Stimulated activated naive B cell treated with anti-CD40 and anti-IgM and Interleukin-4, amounts not matched to agents 10 μg/mL and 1 μg/mL and 100 μg/mL, for 72 hours (primary cell): ENCODE measurements around the gene LHX6.

Source experiments
- ATAC-seq, 2 donors: fragments of 150-1000 bp; cut with Tn5 transposase; replicated peaks; 2 replicates each; pipeline ENCODE4 v1.10.0; 2021; ENCODE audit warnings: moderate library complexity in 1 of 2
- DNase-seq: peaks from one replicate; pipeline ENCODE4 v3.0.0; 2021
- H3K27ac Mint-ChIP-seq: one replicate; pipeline ENCODE4 v1.8.0; 2022; ENCODE audit warnings: mild to moderate bottlenecking, mixed read lengths
- H3K27me3 Mint-ChIP-seq, 2 donors: one replicate each; pipeline ENCODE4 v1.8.0; 2022; ENCODE audit warnings: mixed read lengths in 2 of 2
- H3K36me3 Mint-ChIP-seq, 2 donors: one replicate each; pipeline ENCODE4 v1.8.0; 2022; ENCODE audit warnings: mixed read lengths in 2 of 2, mild to moderate bottlenecking in 1 of 2
- H3K4me1 Mint-ChIP-seq, 2 donors: one replicate each; pipeline ENCODE4 v1.8.0; 2022; ENCODE audit warnings: mixed read lengths in 2 of 2, mild to moderate bottlenecking in 1 of 2
- H3K4me3 Mint-ChIP-seq, 2 donors: one replicate each; pipeline ENCODE4 v1.8.0; 2022; ENCODE audit warnings: mild to moderate bottlenecking in 2 of 2, mixed read lengths in 2 of 2, moderate library complexity in 1 of 2
- H3K9me3 Mint-ChIP-seq, 2 donors: one replicate each; pipeline ENCODE4 v1.8.0; 2022; ENCODE audit warnings: mixed read lengths in 2 of 2, mild to moderate bottlenecking in 1 of 2

LHX6 gene

GRCh38 chr9:122254761-122255160 lies 26.0 kb upstream of the LHX6 start:
- no peak for ATAC-seq
- H3K36me3 Mint-ChIP-seq: peaks cover 19 to 46% of the 10 kb centered on the region in 2 donors
- no peaks in the 10 kb centered on the region for H3K9me3 Mint-ChIP-seq
- no peak overlapping the region for H3K4me3 Mint-ChIP-seq
- H3K27ac Mint-ChIP-seq: no peak overlapping the region
- H3K4me1 Mint-ChIP-seq: peaks cover 3 to 14% of the 10 kb centered on the region in 2 donors
- no peaks in the 10 kb centered on the region for H3K27me3 Mint-ChIP-seq
- no peak for DNase-seq

DNA sequence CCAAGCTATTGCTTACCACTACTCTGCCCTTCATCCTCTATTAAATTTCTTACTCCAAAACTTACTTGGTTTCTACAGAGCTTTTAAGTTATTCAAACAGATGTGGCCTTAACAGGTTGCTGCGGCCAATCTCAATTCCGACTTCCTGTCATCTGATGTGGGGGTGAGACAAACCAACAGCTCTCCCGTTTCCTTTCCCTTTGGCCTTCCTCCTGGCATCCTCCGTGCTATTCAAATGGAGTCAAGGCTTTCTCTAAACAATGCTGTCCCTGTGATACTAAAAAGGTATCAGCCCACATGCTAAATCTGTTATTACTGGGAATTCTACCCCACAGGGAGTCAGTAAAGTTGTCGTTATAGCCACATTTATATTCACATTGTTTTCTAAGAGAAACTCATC lies 24.0 kb upstream of the LHX6 start:
- H3K9me3 Mint-ChIP-seq: no peaks in the 10 kb centered on the region
- no peak overlapping the region for H3K4me3 Mint-ChIP-seq
- ATAC-seq (no peak), DNase-seq (no peak)
- peaks cover 15 to 42% of the 10 kb centered on the region in 2 donors for H3K36me3 Mint-ChIP-seq
- no peak overlapping the region for H3K27ac Mint-ChIP-seq
- H3K4me1 Mint-ChIP-seq: peaks cover 0 to 3% of the 10 kb centered on the region in 2 donors
- no peaks in the 10 kb centered on the region for H3K27me3 Mint-ChIP-seq

DNA sequence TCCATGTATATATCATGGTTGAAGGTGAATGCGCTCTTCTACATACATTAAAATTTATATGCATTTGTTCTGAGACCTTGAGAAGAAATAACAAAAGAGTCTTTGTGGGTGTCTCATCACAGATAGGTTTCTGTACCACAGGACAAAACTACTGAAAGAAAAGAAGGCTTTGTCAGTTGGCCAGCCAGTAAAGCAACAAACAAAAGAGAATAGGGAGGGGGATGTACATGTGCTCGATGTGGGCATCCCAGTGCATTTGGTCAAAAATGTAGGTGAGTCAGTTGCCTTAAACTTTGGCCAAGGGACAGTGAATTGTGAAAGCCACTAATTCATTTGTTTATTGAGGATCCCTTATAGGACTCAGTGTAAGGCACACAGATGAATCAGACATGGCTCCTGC lies 22.6 kb upstream of the LHX6 start:
- DNase-seq (no peak), ATAC-seq (no peak)
- Mint-ChIP-seq H3K4me1 (peaks cover 0 to 3% of the 10 kb centered on the region in 2 donors), H3K4me3 (no peak overlapping the region), H3K27ac (no peak overlapping the region), H3K36me3 (peaks cover 17 to 50% of the 10 kb centered on the region in 2 donors), H3K27me3 (no peaks in the 10 kb centered on the region), H3K9me3 (no peaks in the 10 kb centered on the region)

GRCh38 chr9:122248448-122248865 lies 19.7 kb upstream of the LHX6 start:
- H3K27ac Mint-ChIP-seq: no peak overlapping the region
- no peak for DNase-seq
- ATAC-seq: no peak

GRCh38 chr9:122246666-122247065 lies 17.9 kb upstream of the LHX6 start:
- no peaks in the 10 kb centered on the region for H3K9me3 Mint-ChIP-seq
- no peak for ATAC-seq
- H3K4me3 Mint-ChIP-seq: no peak overlapping the region
- H3K27me3 Mint-ChIP-seq: no peaks in the 10 kb centered on the region
- peaks cover 28 to 53% of the 10 kb centered on the region in 2 donors for H3K36me3 Mint-ChIP-seq
- H3K4me1 Mint-ChIP-seq: no peaks in the 10 kb centered on the region
- no peak for DNase-seq
- no peak overlapping the region for H3K27ac Mint-ChIP-seq

More at GRCh38 chr9:122248448-122248865, 19.7 kb upstream of the LHX6 start:
- no peak overlapping the region for H3K4me3 Mint-ChIP-seq
- H3K27me3 Mint-ChIP-seq: no peaks in the 10 kb centered on the region
- H3K36me3 Mint-ChIP-seq: peaks cover 28 to 55% of the 10 kb centered on the region in 2 donors
- H3K4me1 Mint-ChIP-seq: no peaks in the 10 kb centered on the region
- H3K9me3 Mint-ChIP-seq: no peaks in the 10 kb centered on the region

GRCh38 chr9:122244349-122244748 lies 15.6 kb upstream of the LHX6 start:
- no peak for ATAC-seq
- H3K27me3 Mint-ChIP-seq: no peaks in the 10 kb centered on the region
- H3K27ac Mint-ChIP-seq: no peak overlapping the region
- H3K4me3 Mint-ChIP-seq: no peak overlapping the region
- H3K36me3 Mint-ChIP-seq: peaks cover 31 to 54% of the 10 kb centered on the region in 2 donors
- no peaks in the 10 kb centered on the region for H3K9me3 Mint-ChIP-seq
- no peaks in the 10 kb centered on the region for H3K4me1 Mint-ChIP-seq
- no peak for DNase-seq

GRCh38 chr9:122239722-122240121 lies 11.0 kb upstream of the LHX6 start:
- no peaks in the 10 kb centered on the region for H3K27me3 Mint-ChIP-seq
- no peaks in the 10 kb centered on the region for H3K4me1 Mint-ChIP-seq
- peaks cover 24 to 33% of the 10 kb centered on the region in 2 donors for H3K36me3 Mint-ChIP-seq
- H3K27ac Mint-ChIP-seq: no peak overlapping the region
- no peaks in the 10 kb centered on the region for H3K9me3 Mint-ChIP-seq
- no peak for DNase-seq
- H3K4me3 Mint-ChIP-seq: no peak overlapping the region
- no peak for ATAC-seq

DNA sequence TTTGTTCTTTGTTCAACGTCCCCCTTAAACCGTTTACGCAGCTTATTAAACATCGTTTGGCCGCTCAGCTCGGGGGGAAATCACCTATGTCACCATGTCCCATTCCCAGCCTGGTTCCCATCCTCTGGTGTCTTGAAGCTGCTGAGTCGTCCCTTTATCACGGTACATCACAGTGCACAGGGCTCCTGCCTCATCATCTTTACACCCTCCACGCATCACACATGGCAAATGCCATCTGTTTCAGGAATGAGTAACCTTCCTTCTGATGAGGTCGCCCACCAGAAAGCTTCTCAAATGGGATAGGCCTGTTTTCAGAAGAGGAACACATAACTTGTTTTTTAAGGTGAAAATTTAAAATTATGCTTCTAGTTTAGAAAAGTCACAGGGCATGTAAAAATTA lies 7.9 kb upstream of the LHX6 start:
- Mint-ChIP-seq H3K27ac (no peak overlapping the region), H3K36me3 (peaks cover 11 to 16% of the 10 kb centered on the region in 2 donors), H3K27me3 (no peaks in the 10 kb centered on the region), H3K4me1 (no peaks in the 10 kb centered on the region), H3K9me3 (no peaks in the 10 kb centered on the region), H3K4me3 (no peak overlapping the region)
- DNase-seq (no peak), ATAC-seq (no peak)

GRCh38 chr9:122234022-122234748 lies 5.4 kb upstream of the LHX6 start:
- Mint-ChIP-seq H3K4me3 (no peak overlapping the region), H3K27ac (no peak overlapping the region), H3K9me3 (no peaks in the 10 kb centered on the region), H3K27me3 (no peaks in the 10 kb centered on the region), H3K36me3 (peaks cover 3 to 4% of the 10 kb centered on the region in 2 donors), H3K4me1 (no peaks in the 10 kb centered on the region)
- DNase-seq (no peak), ATAC-seq (no peak)

- DNase-seq (no peak), ATAC-seq (no peak)
- Mint-ChIP-seq H3K27me3 (peaks cover 0 to 4% of the 10 kb centered on the region in 2 donors), H3K36me3 (no peaks in the 10 kb centered on the region), H3K4me1 (no peaks in the 10 kb centered on the region), H3K27ac (no peak overlapping the region), H3K4me3 (no peak overlapping the region), H3K9me3 (no peaks in the 10 kb centered on the region)
These were observed 4.1 kb upstream of the LHX6 start for GRCh38 chr9:122232796-122233306.

GRCh38 chr9:122229485-122229837 lies 704 bp upstream of the LHX6 start:
- no peak overlapping the region for H3K27ac Mint-ChIP-seq
- no peak for ATAC-seq

DNA sequence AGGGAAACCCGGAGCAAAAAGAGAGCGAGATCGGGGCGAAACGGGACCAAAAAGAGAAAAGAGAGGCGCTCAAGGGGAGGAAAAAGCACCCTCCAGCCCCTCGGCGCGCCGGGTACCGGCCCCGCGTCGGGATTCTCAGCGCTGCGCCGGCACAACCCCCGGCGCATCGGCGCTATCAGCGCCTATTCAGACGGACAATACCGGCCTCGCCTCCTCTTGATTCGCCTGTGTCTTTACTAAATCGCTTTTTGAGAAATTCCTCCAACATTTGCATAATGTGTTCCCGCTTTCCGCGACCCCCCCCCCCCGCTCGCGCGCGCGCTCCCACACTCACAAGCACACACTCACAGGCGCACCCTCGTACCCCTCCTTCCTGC lies 578 bp downstream of the LHX6 start:
- Mint-ChIP-seq H3K9me3 (no peaks in the 10 kb centered on the region), H3K4me3 (peak overlapping the region; percentile 65 to 79), H3K4me1 (peaks cover 0 to 5% of the 10 kb centered on the region in 2 donors), H3K27ac (no peak overlapping the region), H3K36me3 (peaks cover 0 to 3% of the 10 kb centered on the region in 2 donors), H3K27me3 (peaks cover 37 to 44% of the 10 kb centered on the region in 2 donors)
- ATAC-seq (no peak), DNase-seq (no peak)

More at GRCh38 chr9:122229485-122229837, 704 bp upstream of the LHX6 start:
- peaks cover 0 to 5% of the 10 kb centered on the region in 2 donors for H3K4me1 Mint-ChIP-seq
- no peak for DNase-seq
- peaks cover 0 to 3% of the 10 kb centered on the region in 2 donors for H3K36me3 Mint-ChIP-seq
- H3K27me3 Mint-ChIP-seq: peaks cover 26 to 31% of the 10 kb centered on the region in 2 donors
- H3K9me3 Mint-ChIP-seq: no peaks in the 10 kb centered on the region
- no peak overlapping the region for H3K4me3 Mint-ChIP-seq

DNA sequence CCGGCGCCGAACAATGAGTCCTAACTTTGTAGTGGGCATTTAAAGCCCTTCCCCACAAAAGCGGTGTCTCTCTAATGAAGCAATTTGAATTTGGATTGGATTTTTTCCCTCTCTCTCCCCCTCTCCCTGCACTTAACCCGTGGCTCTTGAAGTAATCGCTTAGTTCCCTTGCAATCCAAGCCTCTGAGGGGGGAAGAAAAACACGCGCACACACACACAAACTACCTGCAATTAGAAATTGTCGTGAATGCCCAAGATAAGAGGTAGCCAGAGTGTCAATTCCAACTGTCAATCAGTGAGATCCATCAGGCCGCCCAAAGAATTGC lies 1.2 kb downstream of the LHX6 start:
- DNase-seq: no peak
- peaks cover 0 to 3% of the 10 kb centered on the region in 2 donors for H3K36me3 Mint-ChIP-seq
- H3K9me3 Mint-ChIP-seq: no peaks in the 10 kb centered on the region
- H3K27me3 Mint-ChIP-seq: peaks cover 44 to 50% of the 10 kb centered on the region in 2 donors
- no peak overlapping the region for H3K27ac Mint-ChIP-seq
- H3K4me1 Mint-ChIP-seq: peaks cover 6 to 8% of the 10 kb centered on the region in 2 donors
- no peak for ATAC-seq
- peak overlapping the region in 1 of 2 donors; percentile 47 for H3K4me3 Mint-ChIP-seq

DNA sequence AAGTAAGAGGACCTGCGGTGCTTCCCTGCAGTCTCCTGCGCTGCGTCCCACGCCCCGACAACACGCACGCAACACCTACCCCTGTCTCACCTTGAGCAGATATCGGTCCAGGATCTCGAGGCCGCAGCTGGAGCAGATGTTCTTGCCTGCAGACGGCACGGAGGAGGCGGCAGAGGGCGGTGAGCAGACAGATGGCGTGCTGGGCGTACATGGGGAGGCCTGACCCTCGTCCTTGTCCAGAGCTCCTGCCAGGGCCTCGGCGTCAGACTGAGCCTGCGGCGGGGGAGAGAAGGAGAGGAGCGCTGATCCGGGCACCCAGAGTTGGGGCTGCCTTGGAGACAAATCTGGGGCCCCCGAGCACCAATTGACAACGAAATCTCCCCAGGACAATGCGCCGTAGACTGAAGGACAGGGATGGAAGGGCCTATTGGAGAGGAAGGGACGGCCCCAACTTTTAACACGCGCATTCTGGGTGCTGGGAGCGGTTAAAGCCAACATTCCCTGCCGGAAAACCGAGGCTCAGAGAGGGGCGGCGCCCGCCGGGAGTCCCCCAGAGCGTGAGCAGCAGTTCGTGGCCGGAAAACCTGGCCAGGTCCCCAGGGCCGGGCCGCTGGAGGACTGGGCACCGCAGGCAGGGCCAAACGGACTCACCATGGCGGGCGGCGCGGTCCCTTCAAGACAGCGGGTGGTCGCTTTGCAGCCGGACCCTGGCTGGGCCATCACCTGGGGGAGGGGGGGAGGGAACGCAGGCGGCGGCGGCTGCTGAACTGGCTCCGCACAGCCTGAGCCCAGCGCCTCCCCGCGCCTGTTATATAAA lies 1.8 kb downstream of the LHX6 start:
- H3K36me3 Mint-ChIP-seq: peaks cover 0 to 3% of the 10 kb centered on the region in 2 donors
- ATAC-seq (no peak), DNase-seq (no peak)
- peaks cover 49 to 56% of the 10 kb centered on the region in 2 donors for H3K27me3 Mint-ChIP-seq
- no peak overlapping the region for H3K27ac Mint-ChIP-seq
- H3K4me1 Mint-ChIP-seq: peaks cover 7 to 8% of the 10 kb centered on the region in 2 donors
- H3K4me3 Mint-ChIP-seq: peak overlapping the region; percentile 34 to 43
- no peaks in the 10 kb centered on the region for H3K9me3 Mint-ChIP-seq
